Vagina (tissue), 2 donors: ENCODE measurements around the gene FER1L5. TPM values are rescaled to one million over a fixed set of nuclear protein-coding genes. Genes with fewer than 3 reads are reported as not detected.
"Not testable (repeated sequence)": the region's sequence is repeated elsewhere in the genome, so short reads cannot be mapped to it uniquely, and the experiment has no call there.

Source experiments
- DNase-seq, 2 donors: peaks; one replicate each; pipeline ENCODE4 v3.0.0-alpha.2; 2017; ENCODE audit errors: extremely low spot score in 2 of 2
- H3K27ac ChIP-seq: fragments of 200-600 bp; sonication (generic); one replicate; pipeline ENCODE4 v1.5.1; 2019
- H3K27me3 ChIP-seq: fragments of 200-600 bp; sonication (generic); one replicate; pipeline ENCODE4 v1.5.1; 2019
- H3K36me3 ChIP-seq, 2 donors: fragments of 200-600 bp; sonication (generic); one replicate each; pipeline ENCODE4 v1.5.1; 2017 to 2019
- H3K4me1 ChIP-seq: fragments of 200-600 bp; sonication (generic); one replicate; pipeline ENCODE4 v1.5.1; 2019
- H3K4me3 ChIP-seq, 2 donors: fragments of 200-600 bp; sonication (generic); 1 replicate in 1 of 2; 2 replicates in 1 of 2; pipeline ENCODE4 v1.5.1; 2016 to 2019
- H3K9me3 ChIP-seq: fragments of 200-600 bp; sonication (generic); one replicate; pipeline ENCODE4 v1.5.1; 2019
- POLR2A ChIP-seq, 2 donors: fragments of 450-650 bp; IDR thresholded peaks; one replicate each; pipeline ENCODE4 v1.6.1; 2017; ENCODE audit warnings: antibody characterized with exemption in 2 of 2, mild to moderate bottlenecking in 2 of 2, moderate library complexity in 2 of 2
- POLR2AphosphoS5 ChIP-seq, 2 donors: sonication (generic); formaldehyde crosslinking; IDR thresholded peaks; one replicate each; pipeline ENCODE4 v1.9.0; 2017; ENCODE audit warnings: antibody characterized with exemption in 2 of 2, mild to moderate bottlenecking in 2 of 2, low read depth in 1 of 2; ENCODE audit not compliant: insufficient read depth in 1 of 2
- intact Hi-C: fragments of 100-400 bp; cut with DNase I; formaldehyde crosslinking; loops from one replicate; pipeline ENCODE4 v1.15.1; 2023
- total RNA-seq: library from RNA; depleted of rRNA; stranded (reverse); fragments of >200 nt; gene quantifications from one replicate; pipeline ENCODE4 v1.2.3, GENCODE V29; 2016
- TF ChIP-seq, protein P1 (sequence below), 3 experiments: fragments of 450-650 bp in 2 of 3; fragments of 200-600 bp in 1 of 3; sonication (generic) in 1 of 3; IDR thresholded peaks; one replicate each; pipeline ENCODE4 v1.5.1; 2017 to 2019; ENCODE audit warnings: antibody characterized with exemption in 3 of 3, mild to moderate bottlenecking in 2 of 3, moderate library complexity in 2 of 3

Gene FER1L5
- total RNA-seq, 1 donor from 2014 or later, result 0.74 TPM

GRCh38 chr2:96647681-96648080 lies 5.1 kb downstream of the FER1L5 start:
- no peaks in the 10 kb centered on the region for H3K4me1 ChIP-seq
- no peaks in the 10 kb centered on the region for H3K9me3 ChIP-seq
- no peaks in the 10 kb centered on the region for H3K36me3 ChIP-seq
- DNase-seq, result no peak
- TF ChIP-seq POLR2AphosphoS5 (IDR thresholded peaks at IDR 0.05; ENCODE audit: insufficient read depth in 1 of 2, low read depth in 1 of 2) (no peak), POLR2A (IDR thresholded peaks at IDR 0.05) (no peak)
- TF ChIP-seq, protein P1, sequence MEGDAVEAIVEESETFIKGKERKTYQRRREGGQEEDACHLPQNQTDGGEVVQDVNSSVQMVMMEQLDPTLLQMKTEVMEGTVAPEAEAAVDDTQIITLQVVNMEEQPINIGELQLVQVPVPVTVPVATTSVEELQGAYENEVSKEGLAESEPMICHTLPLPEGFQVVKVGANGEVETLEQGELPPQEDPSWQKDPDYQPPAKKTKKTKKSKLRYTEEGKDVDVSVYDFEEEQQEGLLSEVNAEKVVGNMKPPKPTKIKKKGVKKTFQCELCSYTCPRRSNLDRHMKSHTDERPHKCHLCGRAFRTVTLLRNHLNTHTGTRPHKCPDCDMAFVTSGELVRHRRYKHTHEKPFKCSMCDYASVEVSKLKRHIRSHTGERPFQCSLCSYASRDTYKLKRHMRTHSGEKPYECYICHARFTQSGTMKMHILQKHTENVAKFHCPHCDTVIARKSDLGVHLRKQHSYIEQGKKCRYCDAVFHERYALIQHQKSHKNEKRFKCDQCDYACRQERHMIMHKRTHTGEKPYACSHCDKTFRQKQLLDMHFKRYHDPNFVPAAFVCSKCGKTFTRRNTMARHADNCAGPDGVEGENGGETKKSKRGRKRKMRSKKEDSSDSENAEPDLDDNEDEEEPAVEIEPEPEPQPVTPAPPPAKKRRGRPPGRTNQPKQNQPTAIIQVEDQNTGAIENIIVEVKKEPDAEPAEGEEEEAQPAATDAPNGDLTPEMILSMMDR (IDR thresholded peaks at IDR 0.05), result no peak
- H3K27ac ChIP-seq, result no peak overlapping the region
- intact Hi-C loops, result no loop called here
- no peaks in the 10 kb centered on the region for H3K27me3 ChIP-seq
- H3K4me3 ChIP-seq, result no peak overlapping the region

DNA sequence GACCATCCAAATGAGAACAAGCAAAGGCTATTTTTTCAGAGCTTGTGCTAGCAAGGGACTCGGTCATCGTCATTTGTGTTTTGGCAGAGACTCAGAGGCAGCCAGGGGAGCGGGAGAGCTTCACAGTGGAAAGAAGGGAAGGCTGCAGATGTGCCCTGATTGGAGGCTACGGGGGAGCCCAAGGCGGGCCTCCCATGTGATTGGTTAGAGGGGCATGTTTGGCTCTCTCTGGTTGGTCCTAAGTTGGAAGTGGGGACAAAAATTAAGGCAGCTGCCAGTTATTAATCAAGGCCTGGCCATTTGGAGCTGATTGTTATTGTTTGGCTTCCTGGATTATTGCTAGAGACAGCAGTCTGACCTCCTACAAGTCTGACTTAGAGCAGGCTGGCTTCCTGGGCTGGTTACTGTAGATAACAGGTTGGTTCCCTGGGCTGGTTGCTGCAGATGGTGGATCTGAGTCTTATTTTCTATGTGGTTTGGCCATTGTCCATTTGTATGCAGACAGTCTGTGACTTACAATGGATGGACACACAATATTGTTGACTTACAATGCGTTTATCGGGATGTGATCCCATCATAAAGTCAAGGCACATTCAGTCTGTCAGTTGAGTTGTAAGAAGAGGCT lies 5.9 kb downstream of the FER1L5 start:
- Histone ChIP-seq H3K4me1 (no peaks in the 10 kb centered on the region), H3K36me3 (no peaks in the 10 kb centered on the region), H3K9me3 (no peaks in the 10 kb centered on the region), H3K27ac (no peak overlapping the region), H3K4me3 (no peak overlapping the region), H3K27me3 (no peaks in the 10 kb centered on the region)
- DNase-seq, result no peak
- intact Hi-C loops, result no loop called here
- TF ChIP-seq, protein P1 (IDR thresholded peaks at IDR 0.05), result no peak
- TF ChIP-seq POLR2A (IDR thresholded peaks at IDR 0.05), result no peak
- TF ChIP-seq POLR2AphosphoS5 (IDR thresholded peaks at IDR 0.05; ENCODE audit: insufficient read depth in 1 of 2, low read depth in 1 of 2), result no peak

DNA sequence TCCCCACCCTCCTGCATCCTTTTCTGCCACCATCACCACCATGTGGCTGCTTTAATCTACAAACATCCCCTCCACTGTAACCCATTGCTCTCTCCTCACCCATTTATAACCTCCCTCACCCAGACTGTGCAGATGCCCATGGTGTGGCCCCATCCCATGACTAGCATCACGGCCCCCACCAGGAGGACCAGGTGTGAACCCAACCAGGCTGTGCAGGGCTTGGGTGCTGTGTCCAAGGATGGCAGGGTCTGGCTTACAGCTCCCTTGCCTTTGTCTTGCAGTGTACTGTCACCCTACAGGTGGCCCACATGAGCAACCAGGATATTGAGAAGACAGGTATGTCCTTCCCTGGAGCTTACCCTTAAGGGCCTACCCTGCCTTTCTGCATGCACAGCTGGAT lies 6.8 kb downstream of the FER1L5 start:
- Histone ChIP-seq H3K36me3 (no peaks in the 10 kb centered on the region), H3K4me3 (no peak overlapping the region), H3K27ac (no peak overlapping the region), H3K4me1 (no peaks in the 10 kb centered on the region), H3K27me3 (no peaks in the 10 kb centered on the region), H3K9me3 (no peaks in the 10 kb centered on the region)
- TF ChIP-seq POLR2A (IDR thresholded peaks at IDR 0.05), result no peak
- no peak for TF ChIP-seq POLR2AphosphoS5 (IDR thresholded peaks at IDR 0.05; ENCODE audit: insufficient read depth in 1 of 2, low read depth in 1 of 2)
- TF ChIP-seq, protein P1 (IDR thresholded peaks at IDR 0.05), result no peak
- no peak for DNase-seq
- intact Hi-C loops, result no loop called here

DNA sequence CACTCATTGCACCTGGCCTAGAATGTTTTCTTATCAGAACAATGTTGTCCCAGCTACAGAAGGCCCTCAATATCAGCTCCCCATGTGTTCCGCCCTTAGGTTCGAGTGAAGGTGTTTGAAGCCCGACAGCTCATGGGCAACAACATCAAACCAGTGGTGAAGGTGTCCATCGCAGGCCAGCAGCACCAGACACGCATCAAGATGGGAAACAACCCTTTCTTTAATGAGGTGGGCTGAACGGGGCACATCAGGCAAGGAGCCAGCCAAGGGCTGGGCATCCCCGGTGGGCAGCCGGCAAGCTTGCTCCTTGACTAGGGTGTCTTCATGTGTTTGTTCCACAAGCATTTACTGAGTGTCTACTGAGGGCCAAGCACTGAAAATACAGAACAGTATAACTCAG lies 9.2 kb downstream of the FER1L5 start:
- no peak for DNase-seq
- intact Hi-C loops, result no loop called here
- Histone ChIP-seq H3K27me3 (no peaks in the 10 kb centered on the region), H3K36me3 (no peaks in the 10 kb centered on the region), H3K4me3 (no peak overlapping the region), H3K27ac (no peak overlapping the region), H3K9me3 (no peaks in the 10 kb centered on the region), H3K4me1 (no peaks in the 10 kb centered on the region)
- TF ChIP-seq, protein P1 (IDR thresholded peaks at IDR 0.05), result no peak
- TF ChIP-seq POLR2AphosphoS5 (IDR thresholded peaks at IDR 0.05; ENCODE audit: insufficient read depth in 1 of 2, low read depth in 1 of 2) (no peak), POLR2A (IDR thresholded peaks at IDR 0.05) (no peak)

- H3K4me3 ChIP-seq, H3K27ac ChIP-seq, H3K36me3 ChIP-seq, intact Hi-C loops, DNase-seq, H3K9me3 ChIP-seq, H3K27me3 ChIP-seq, H3K4me1 ChIP-seq: not testable (repeated sequence)
These were observed 12.2 kb downstream of the FER1L5 start for GRCh38 chr2:96654791-96655190.
